Measurements from ENCODE around the gene MXRA7.
"Not testable (repeated sequence)": the region's sequence is repeated elsewhere in the genome, so short reads cannot be mapped to it uniquely, and the experiment has no call there.

MXRA7 gene

GRCh38 chr17:76704805-76705204, 6.0 kb downstream of the MXRA7 start:
- DNase-seq (ENCODE audit: low read depth): no peak
- no peak for TF ChIP-seq CTCF (IDR thresholded peaks at IDR 0.05; ENCODE audit: control insufficient read depth, insufficient read depth, low read depth, low read length, missing control alignments)
- H3K4me3 ChIP-seq (ENCODE audit: control insufficient read depth, low read depth, low read length): no peak overlapping the region

GRCh38 chr17:76702941-76703637, 7.7 kb downstream of the MXRA7 start:
- H3K4me3 ChIP-seq (ENCODE audit: control insufficient read depth, low read depth, low read length): no peak overlapping the region
- DNase-seq (ENCODE audit: low read depth): no peak
- no peak for TF ChIP-seq CTCF (IDR thresholded peaks at IDR 0.05; ENCODE audit: control insufficient read depth, insufficient read depth, low read depth, low read length, missing control alignments)

GRCh38 chr17:76702076-76702475, 8.7 kb downstream of the MXRA7 start:
- DNase-seq (ENCODE audit: low read depth): no peak
- no peak for TF ChIP-seq CTCF (IDR thresholded peaks at IDR 0.05; ENCODE audit: control insufficient read depth, insufficient read depth, low read depth, low read length, missing control alignments)
- no peak overlapping the region for H3K4me3 ChIP-seq (ENCODE audit: control insufficient read depth, low read depth, low read length)

GRCh38 chr17:76701471-76701967, 9.2 kb downstream of the MXRA7 start:
- no peak overlapping the region for H3K4me3 ChIP-seq (ENCODE audit: control insufficient read depth, low read depth, low read length)
- TF ChIP-seq CTCF (IDR thresholded peaks at IDR 0.05; ENCODE audit: control insufficient read depth, insufficient read depth, low read depth, low read length, missing control alignments): no peak
- no peak for DNase-seq (ENCODE audit: low read depth)

GRCh38 chr17:76700617-76701470, 9.9 kb downstream of the MXRA7 start:
- TF ChIP-seq CTCF (IDR thresholded peaks at IDR 0.05; ENCODE audit: control insufficient read depth, insufficient read depth, low read depth, low read length, missing control alignments): no peak
- DNase-seq (ENCODE audit: low read depth): peak; percentile 61
- H3K4me3 ChIP-seq (ENCODE audit: control insufficient read depth, low read depth, low read length): no peak overlapping the region; the same call in 1 of the 2 replicates

GRCh38 chr17:76700270-76700616, 10.5 kb downstream of the MXRA7 start:
- no peak for DNase-seq (ENCODE audit: low read depth)
- H3K4me3 ChIP-seq (ENCODE audit: control insufficient read depth, low read depth, low read length): no peak overlapping the region
- no peak for TF ChIP-seq CTCF (IDR thresholded peaks at IDR 0.05; ENCODE audit: control insufficient read depth, insufficient read depth, low read depth, low read length, missing control alignments)

- H3K4me3 ChIP-seq (ENCODE audit: control insufficient read depth, low read depth, low read length); DNase-seq (ENCODE audit: low read depth): not testable (repeated sequence)
Measured at GRCh38 chr17:76698466-76698977, 12.2 kb downstream of the MXRA7 start.

Data from AG09309 (cell line).